GM13977 (cell line): Measurements from ENCODE around the gene OGG1.

Source experiments
- DNase-seq: peaks from one replicate; pipeline ENCODE4 v3.0.0; 2012; ENCODE audit warnings: low spot score
- in situ Hi-C: fragments of 300-500 bp; cut with MboI; formaldehyde crosslinking; loops from one replicate; pipeline ENCODE4 v1.12.0; 2022; ENCODE audit warnings: low sequenced_read_pairs, low pct_unique_long_range_greater_than_20kb, mixed read lengths, inconsistent platforms; ENCODE audit not compliant: unreplicated experiment
- TF ChIP-seq, protein P1 (sequence below): IDR thresholded peaks from 2 replicates; pipeline ENCODE4 v1.5.1; 2012; ENCODE audit warnings: mild to moderate bottlenecking, control low read depth; ENCODE audit not compliant: insufficient read depth; ENCODE audit errors: extremely low read depth, missing control alignments

The OGG1 gene

DNA sequence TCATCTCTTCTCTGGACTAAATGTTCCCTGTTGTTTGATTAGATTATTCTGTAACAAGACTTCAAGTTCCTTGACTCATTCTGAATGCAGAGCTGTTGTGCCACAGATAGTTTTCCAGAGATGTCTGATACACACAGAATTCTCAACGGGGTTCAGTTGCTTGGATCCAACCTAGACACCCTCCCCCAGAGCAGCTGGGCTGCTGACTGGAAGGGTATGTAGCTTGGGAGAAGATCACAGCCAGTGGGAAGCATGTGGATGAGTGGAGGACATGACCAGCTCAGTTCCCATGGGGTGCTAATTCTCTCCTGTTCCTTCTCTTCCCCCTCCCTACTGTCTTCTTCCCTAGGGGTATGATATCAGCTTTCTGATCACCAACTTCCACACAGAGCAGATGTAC is 53.7 kb downstream of the OGG1 start:
- no peak for DNase-seq
- TF ChIP-seq, protein P1, sequence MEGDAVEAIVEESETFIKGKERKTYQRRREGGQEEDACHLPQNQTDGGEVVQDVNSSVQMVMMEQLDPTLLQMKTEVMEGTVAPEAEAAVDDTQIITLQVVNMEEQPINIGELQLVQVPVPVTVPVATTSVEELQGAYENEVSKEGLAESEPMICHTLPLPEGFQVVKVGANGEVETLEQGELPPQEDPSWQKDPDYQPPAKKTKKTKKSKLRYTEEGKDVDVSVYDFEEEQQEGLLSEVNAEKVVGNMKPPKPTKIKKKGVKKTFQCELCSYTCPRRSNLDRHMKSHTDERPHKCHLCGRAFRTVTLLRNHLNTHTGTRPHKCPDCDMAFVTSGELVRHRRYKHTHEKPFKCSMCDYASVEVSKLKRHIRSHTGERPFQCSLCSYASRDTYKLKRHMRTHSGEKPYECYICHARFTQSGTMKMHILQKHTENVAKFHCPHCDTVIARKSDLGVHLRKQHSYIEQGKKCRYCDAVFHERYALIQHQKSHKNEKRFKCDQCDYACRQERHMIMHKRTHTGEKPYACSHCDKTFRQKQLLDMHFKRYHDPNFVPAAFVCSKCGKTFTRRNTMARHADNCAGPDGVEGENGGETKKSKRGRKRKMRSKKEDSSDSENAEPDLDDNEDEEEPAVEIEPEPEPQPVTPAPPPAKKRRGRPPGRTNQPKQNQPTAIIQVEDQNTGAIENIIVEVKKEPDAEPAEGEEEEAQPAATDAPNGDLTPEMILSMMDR = no peak
- in situ Hi-C loops = no loop called here

DNA sequence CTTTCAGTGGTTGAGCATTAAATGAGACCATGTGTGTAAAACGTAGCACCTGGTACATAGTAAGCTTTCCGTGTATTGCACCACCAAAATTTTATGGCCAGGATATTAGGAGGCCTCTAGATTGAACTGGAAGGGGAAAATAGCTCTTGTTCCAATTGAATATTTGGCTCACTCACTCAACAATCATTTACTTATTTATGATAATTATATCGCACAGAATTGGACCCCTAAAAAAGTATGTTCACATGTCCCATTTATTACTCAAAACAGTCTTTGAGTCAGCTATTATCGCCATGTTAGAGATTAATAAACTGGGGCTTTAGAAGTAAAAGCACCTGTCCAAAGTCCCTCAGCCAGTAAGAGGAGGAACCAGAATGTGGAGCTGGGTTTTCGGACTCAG is 55.2 kb downstream of the OGG1 start:
- in situ Hi-C loops = no loop called here
- DNase-seq = no peak
- TF ChIP-seq, protein P1 = no peak

DNA sequence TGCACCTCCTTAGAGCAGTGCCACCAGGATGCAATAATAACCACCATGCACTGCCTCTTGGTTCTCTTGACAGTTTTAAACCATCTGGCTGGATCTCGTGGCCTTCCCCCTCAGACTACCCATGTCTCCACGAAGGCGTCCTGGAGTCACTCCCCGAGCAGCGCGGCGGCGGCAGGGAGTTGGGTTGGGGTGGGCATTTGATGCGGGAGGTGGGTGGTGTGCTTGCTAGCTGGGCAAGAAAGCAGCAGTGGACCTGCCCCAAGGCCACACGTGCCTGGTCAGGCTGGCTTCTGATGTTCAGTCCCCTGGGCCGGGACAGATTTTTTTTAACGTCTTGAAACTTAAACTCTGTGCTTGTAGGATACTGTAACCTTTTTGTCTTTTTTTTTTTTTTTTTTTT is 56.4 kb downstream of the OGG1 start:
- no peak for DNase-seq
- in situ Hi-C loops = no loop called here
- TF ChIP-seq, protein P1 = no peak
